HG03439 (cell line): ENCODE results near the gene RGL3.
A peak's percentile ranks its signal among the peaks of the same experiment; 100 is the strongest.
"Not testable (repeated sequence)": the region's sequence is repeated elsewhere in the genome, so short reads cannot be mapped to it uniquely, and the experiment has no call there.

ENCODE experiments used
- ATAC-seq: cut with Tn5 transposase; IDR thresholded peaks from one replicate; pipeline ENCODE4 v1.9.1; 2021; ENCODE audit warnings: mild to moderate bottlenecking, moderate library complexity; ENCODE audit not compliant: unreplicated experiment

The RGL3 gene

GRCh38 chr19:11384778-11385129, 34.4 kb downstream of the RGL3 start:
- no peak for ATAC-seq

DNA sequence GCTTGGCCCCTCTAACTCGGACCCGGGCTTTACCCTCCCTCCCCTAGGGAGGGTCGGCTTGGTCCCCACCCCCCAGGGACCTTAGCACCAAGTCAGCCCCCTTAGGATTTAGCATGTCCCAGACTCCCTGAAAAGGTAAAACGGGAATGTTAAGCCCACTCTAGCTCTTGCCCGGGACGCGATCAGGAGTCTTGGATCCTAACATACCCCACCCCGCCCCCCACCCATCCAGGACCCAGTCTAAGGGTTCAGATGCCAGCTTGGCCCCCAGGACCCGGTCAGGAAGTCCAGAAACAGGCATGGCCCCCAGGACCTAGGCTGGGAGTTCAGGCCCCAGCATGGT, 35.4 kb downstream of the RGL3 start:
- ATAC-seq, result no peak

GRCh38 chr19:11382898-11383705, 36.0 kb downstream of the RGL3 start:
- ATAC-seq, result no peak

DNA sequence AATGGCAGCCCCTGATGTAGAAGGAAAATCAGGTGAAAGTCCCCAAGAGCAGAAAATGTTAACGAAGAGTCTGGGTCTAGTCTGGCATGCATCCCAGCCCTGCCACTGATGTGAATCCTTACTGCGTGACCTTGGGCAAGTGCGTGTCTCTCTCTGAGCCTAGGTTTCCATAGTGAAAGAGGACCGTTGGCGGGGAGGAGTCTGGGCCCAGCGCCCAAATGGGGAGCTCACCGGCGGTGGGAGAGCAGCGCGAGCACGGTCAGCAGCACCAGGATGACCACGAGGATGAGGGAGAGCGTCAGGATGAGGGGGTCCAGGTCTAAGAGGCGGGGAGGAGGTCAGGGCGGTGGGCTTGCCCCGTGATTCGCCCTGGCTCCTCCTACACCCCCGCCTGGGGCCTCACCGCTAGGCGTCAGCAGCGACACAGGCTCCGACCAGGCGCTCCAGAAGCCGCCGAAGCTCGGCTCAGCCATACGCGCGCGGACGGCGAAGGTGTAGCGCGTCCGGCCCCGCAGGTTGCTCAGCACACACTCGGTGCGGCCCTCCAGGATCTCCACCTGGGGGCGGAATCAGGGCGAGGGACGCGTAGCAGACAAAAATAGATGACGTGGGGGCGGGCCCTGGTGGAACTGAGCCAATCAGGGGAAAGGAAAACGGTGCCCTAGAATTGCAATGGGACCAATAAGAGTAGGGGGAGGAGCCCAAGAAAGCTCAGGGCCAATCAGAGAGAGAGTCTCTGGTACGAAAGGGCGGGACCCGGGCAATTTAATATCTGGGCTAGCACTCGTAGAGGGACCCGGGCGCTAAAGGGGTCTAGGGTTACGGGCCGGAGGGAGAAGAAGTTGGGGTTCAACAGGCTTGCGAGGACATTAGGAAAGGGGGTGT, 38.2 kb downstream of the RGL3 start:
- peak; percentile 64 for ATAC-seq

DNA sequence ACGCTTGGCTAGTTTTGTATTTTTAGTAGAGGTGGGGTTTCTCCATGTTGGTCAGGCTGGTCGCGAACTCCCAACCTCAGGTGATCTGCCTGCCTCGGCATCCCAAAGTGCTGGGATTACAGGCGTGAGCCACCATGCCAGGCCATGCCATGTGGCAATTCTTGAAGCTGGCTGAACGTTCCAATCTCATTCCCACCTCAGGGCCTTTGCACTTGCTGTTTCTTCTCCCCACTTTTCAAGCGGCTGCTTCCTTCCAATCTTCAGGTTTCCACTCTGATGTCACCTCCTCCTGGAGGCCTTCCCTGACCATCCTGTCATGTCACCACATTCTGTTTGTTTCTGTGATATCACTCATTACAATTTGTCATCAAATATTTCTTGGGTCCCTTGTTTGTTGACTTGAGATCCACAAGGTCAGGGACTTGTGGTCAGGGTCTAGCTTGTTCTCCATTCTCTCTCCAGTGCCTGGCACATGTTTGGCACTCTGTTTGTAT, 39.2 kb downstream of the RGL3 start:
- ATAC-seq, result no peak

DNA sequence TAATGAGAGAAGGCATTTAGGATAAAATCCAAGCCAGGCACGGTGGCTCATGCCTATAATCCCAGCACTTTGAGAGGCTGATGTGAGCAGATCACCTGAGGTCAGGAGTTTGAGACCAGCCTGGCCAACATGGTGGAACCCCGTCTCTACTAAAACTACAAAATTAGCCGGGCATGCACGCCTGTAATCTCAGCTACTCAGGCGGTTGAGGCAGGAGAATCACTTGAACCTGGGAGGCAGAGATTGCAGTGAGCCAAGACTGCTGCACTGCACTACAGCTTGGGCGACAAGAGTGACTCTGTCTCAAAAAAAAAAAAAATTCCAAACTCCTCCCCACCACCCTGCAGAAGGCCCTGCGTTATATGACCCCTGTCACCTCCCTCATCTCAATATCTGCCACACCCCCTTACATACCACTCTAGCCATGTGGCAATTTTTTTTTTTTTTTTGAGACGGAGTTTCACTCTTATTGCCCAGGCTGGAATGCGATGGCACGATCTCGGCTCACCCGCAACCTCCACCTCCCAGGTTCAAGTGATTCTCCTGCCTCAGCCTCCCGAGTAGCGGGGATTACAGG, 39.8 kb downstream of the RGL3 start:
- not testable (repeated sequence) for ATAC-seq

- no peak for ATAC-seq
These were observed 40.6 kb downstream of the RGL3 start for GRCh38 chr19:11378319-11379189.

DNA sequence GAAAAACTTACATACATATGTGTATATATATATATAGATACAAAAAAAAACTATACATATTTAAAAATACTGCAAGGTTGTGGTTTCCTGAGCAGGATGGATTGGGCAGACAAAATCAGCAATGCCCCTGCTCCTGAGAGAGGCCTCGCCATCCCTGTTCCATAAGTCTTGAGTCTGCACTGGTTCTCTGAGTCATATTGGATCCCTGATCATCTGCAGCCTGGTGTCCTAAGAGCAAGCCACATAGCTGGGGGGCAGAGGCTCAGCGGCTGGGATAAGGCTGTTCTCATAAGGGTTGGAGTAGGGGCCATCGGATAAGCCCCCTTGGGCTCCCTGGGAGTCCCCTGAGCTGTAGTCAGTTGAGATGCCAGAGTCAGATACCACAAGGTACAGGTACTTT, 41.4 kb downstream of the RGL3 start:
- ATAC-seq, result no peak

- no peak for ATAC-seq
These were observed 41.9 kb downstream of the RGL3 start for GRCh38 chr19:11377237-11377636.

GRCh38 chr19:11375143-11375948, 43.8 kb downstream of the RGL3 start:
- ATAC-seq, result no peak

DNA sequence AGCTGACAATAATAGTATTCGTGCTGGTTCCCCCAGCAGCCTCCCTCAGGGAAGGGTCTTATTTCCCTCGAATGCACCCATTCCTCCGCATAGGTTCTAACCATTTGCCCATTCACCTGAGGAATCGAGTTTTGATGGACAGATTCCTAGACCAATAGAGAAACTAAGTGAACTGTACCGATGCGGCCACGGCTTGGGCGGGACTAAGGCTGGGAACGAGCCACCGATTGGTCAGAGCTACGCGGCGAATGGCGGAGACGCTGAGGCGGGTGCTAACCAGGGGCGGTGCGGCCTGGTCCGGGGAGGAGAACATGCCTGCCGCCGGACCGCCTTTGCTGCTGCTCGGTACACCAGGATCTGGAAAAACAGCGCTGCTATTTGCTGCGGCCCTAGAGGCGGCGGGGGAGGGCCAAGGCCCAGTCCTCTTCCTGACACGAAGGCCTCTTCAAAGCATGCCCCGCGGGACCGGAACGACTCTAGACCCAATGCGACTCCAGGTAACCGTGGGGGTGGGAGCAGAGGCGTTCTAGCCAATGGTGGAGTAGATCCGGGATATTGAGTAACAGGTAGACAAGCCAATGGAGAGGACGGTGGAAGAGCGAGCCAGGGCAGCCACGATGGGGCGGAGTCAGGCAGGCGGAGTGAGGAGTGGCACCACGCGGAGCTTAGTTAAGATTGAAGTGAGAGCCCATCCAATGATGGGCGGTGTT, 44.5 kb downstream of the RGL3 start, which contains the start of gene SWSAP1:
SWSAP1 (plus strand) TSS at position 234 of the 710 bp plus-strand sequence; CDS start at position 249, 15 bp downstream.
- ATAC-seq, result peak; percentile 92

GRCh38 chr19:11373885-11374432, 45.2 kb downstream of the RGL3 start:
- no peak for ATAC-seq

- no peak for ATAC-seq
These were observed 45.8 kb downstream of the RGL3 start for GRCh38 chr19:11373166-11373884.

DNA sequence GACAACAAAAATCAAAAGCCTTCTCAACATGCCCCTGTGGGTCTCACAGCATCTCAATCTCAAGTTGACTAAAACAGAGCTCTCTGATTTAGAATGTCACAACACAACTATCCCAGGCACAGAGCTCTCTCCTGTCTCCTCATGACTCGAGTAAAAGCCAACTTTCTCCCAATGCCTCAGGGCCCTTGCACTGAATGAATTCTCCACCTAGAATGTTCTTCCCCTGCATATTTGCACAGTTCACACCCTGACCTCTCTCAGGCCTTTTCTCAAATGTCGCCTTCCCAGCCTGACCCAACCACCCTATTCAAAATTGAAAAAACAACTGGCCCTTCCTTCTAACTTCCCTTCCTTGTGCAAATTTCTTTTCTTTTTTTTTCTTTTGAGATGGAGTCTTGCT, 48.4 kb downstream of the RGL3 start:
- no peak for ATAC-seq

GRCh38 chr19:11367528-11367927, 51.6 kb downstream of the RGL3 start:
- no peak for ATAC-seq

- ATAC-seq, result no peak
These were observed 53.5 kb downstream of the RGL3 start for GRCh38 chr19:11365557-11366117.

- no peak for ATAC-seq
These were observed 54.2 kb downstream of the RGL3 start for GRCh38 chr19:11364935-11365334.
